Fibroblast of the aortic adventitia (primary cell): ENCODE results near the gene ABCA3. TPM values are rescaled to one million over a fixed set of nuclear protein-coding genes. Genes with fewer than 3 reads are reported as not detected.

Source experiments
- DNase-seq: peaks from one replicate; pipeline ENCODE4 v3.0.0-alpha.2; 2010; ENCODE audit warnings: low read depth
- H3K4me3 ChIP-seq: 2 replicates; pipeline ENCODE4 v1.5.1; 2011; ENCODE audit warnings: low read depth, mild to moderate bottlenecking, control low read depth, low read length, moderate library complexity
- total RNA-seq: library from RNA; depleted of rRNA; stranded (reverse); fragments of >200 nt; gene quantifications from 2 replicates; pipeline ENCODE4 v1.2.3, GENCODE V29; 2012; ENCODE audit warnings: low replicate concordance
- TF ChIP-seq, protein P1 (sequence below): IDR thresholded peaks from 2 replicates; pipeline ENCODE4 v1.5.1; 2011; ENCODE audit warnings: mild to moderate bottlenecking, low read length, control low read depth, inconsistent platforms; ENCODE audit not compliant: insufficient read depth

Gene ABCA3
- total RNA-seq, 1 donor = 1.8 TPM

- TF ChIP-seq, protein P1, sequence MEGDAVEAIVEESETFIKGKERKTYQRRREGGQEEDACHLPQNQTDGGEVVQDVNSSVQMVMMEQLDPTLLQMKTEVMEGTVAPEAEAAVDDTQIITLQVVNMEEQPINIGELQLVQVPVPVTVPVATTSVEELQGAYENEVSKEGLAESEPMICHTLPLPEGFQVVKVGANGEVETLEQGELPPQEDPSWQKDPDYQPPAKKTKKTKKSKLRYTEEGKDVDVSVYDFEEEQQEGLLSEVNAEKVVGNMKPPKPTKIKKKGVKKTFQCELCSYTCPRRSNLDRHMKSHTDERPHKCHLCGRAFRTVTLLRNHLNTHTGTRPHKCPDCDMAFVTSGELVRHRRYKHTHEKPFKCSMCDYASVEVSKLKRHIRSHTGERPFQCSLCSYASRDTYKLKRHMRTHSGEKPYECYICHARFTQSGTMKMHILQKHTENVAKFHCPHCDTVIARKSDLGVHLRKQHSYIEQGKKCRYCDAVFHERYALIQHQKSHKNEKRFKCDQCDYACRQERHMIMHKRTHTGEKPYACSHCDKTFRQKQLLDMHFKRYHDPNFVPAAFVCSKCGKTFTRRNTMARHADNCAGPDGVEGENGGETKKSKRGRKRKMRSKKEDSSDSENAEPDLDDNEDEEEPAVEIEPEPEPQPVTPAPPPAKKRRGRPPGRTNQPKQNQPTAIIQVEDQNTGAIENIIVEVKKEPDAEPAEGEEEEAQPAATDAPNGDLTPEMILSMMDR = no peak
- no peak overlapping the region for H3K4me3 ChIP-seq
- DNase-seq = no peak
These were observed 6.7 kb downstream of the ABCA3 start for GRCh38 chr16:2333772-2334379.

DNA sequence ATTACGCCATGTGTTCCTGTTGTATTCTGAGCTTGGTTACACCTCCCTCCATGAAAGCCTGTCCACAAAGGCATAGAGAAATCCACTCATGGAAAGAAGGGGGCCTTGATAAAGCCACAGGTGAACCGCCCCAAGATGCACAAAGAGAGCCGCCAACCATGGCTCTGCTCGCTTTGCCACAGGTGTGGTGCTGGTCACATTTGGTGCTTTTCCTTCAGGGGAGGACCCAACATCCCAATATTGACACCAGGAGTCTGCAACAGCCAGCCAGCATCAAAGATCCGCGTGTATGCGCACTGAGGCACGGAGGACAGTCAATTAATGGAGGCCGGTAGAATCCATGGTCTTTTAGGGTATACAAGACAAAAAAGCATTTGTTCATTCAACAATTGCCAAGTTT is 7.3 kb downstream of the ABCA3 start:
- DNase-seq = no peak
- H3K4me3 ChIP-seq = no peak overlapping the region
- TF ChIP-seq, protein P1 = no peak

DNA sequence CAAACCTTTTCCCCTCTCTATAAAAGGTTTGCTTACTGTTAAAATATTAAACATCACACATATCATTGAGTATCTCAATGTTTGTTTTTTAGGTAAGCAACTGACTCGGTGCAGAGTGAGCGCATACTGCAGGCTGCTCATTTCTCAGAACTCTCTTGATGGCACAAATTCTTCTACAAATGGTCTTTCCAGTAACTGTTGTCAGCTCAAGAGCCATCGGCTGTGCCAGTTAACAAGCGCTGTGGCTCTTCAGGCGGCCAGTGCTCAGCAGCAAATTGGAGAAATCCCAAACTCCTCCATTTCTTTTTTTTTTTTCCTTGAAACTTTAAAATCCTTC is 8.6 kb downstream of the ABCA3 start:
- no peak overlapping the region for H3K4me3 ChIP-seq
- TF ChIP-seq, protein P1 = no peak
- no peak for DNase-seq

GRCh38 chr16:2331199-2331930 is 9.2 kb downstream of the ABCA3 start:
- no peak overlapping the region for H3K4me3 ChIP-seq
- TF ChIP-seq, protein P1 = no peak
- DNase-seq = no peak

- H3K4me3 ChIP-seq = no peak overlapping the region
- TF ChIP-seq, protein P1 = no peak
- DNase-seq = no peak
These were observed 11.0 kb downstream of the ABCA3 start for GRCh38 chr16:2329532-2329931.

DNA sequence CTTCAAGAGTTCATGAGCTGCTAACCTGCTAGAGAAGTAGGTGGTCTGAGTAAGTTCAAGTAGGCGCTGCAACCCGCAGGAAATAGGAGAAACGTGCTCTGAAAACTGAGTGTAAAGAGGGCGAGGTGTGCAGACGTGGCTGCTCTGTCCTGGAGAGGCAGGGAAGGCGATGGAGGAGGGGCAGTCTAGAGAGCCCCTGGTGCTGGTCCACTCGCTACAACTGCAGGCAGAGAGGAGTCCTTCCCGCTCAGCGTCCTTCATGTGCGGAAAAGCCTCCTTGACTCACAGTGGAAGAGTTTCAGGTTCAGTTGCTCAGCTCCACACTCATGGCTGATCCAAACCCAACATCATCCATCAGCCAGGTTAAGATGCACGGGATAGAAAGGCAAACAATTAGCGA is 12.1 kb downstream of the ABCA3 start:
- no peak overlapping the region for H3K4me3 ChIP-seq
- TF ChIP-seq, protein P1 = no peak
- no peak for DNase-seq
